GM21529 (cell line): ENCODE results near the gene RAB6B.

ENCODE experiments used
- ATAC-seq: cut with Tn5 transposase; IDR thresholded peaks from one replicate; pipeline ENCODE4 v1.9.1; 2021; ENCODE audit not compliant: unreplicated experiment

Gene RAB6B

DNA sequence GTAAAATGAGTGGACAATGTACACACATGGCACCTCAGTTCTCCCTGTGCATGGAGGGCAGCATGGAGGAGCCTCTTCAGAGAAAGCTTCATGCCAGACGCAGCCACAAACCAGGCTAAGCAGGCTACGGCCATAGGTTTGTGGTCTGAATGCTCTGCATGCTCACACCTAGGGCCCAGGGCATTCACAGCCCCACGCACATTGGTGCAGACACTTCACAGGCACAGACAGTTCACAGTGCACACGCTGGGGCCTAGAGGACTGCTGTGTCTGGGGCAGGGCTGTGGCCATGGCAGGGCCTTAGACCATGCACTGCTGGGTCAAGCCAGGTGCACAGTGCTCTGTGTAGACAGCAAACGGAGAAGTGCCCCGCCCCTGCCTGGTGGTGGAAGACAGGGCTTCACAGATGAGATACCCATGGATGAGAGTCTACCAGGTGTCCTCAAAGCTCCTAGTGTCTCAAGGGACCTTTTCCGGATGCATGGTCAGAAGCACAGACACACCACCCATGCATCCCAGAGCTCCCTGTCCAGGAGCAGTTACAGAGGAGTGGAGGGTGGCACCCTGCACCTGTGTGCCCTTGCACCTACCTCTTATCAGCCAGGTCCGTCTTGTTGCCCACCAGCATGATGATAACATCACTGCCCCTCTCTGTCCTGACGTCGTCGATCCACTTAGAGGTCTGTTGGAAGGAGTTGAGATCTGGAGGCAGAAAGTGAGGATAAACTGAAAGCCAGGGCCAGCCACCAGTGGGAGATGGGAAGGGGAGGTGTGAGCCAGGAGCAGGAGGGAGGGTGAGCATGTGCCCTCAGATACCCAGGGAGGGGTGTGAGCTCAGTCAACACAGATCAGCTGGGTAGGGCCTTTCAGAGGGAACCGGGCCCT lies 56.5 kb downstream of the RAB6B start:
- no peak for ATAC-seq

DNA sequence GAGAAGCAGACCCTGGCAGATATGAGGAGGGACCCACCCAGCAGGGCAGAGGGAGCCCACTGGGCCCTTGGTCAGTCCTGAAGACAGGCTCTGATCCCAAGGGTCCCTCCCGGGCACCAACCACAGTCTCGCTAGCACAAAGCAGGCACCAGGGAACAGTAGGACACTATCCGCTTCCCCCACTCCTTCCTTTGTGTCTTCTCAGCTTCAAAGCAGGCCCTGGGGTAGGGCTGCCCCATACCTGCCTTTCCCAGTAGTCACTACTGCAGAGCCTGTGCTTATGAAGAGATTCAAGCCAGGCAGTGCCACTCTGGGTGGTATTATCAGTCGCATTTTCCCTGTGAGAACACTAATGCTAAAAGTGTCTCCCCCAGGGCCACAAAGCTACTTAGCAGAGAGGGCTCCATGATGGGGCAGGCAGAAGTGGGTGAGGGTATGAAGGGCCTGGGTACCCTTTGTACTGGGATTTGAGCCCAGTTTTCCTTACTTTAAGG lies 57.3 kb downstream of the RAB6B start:
- ATAC-seq: no peak

DNA sequence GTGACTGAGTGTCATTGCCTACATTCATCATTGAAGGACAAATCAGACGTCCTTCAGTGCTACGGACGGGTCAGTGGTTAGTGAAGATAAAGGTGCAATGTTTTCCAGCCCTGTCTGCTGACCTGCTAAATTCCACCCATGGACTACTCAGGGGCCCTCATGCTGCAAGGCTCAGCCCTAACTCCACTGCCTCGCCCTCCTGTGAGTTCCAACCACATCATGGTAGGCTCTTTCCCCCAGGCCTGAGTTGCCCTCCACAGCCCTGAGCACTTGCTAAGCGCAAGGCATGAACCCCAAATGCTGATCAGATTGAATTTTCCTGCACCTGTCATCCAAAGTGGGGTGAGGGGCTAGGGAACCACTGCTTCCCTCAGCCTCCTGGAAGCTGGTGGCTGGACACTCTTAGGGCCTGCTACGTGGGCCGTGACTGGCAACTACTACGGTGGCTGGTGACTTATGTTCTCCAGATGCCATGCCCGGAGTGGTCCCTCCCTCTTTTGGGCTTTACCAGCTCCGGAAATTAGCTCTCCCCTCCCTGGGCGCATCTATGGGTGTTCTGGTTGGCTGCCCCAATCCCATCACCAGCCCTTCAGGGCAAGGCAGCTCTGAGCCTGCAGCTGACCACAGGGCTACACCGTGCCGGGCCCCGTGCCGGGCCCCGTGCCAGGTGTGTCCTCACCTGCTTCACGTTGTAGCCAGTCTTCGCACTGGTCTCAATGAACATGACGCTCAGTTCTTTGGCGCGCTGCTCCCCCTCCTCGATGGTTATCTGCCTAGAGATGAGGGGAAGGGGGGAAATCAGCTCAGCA lies 58.0 kb downstream of the RAB6B start:
- no peak for ATAC-seq

DNA sequence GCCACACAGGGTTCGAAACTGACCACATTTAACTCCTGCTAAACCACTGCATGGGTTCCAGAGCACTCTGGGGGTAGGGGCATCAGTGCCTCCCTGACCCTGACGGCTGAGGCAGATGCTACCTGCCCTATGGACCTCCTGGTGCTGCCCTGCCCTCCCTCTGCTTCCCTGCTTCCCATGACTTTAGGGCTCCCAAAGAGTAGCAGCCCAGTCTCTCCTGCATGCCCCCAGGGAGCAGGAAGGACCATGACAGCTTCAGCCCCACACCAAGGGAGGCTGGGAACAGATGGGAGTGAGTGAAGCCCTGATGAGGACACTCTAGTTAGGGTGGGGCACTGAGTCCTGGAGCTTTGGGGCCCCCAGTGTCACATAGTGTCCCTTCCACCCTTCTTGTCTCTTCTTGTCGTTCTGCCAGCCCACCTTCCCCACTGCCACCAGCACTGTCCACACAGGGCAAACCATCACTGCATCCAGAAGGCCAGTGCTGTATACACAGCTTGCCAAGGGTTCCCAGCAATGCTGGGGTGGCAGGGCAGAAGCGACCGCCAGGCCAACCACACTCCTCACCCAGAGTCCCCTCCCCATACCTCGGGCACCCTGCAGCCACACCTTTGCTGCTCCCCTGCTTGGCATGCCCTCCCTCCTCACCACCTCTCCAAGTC lies 59.1 kb downstream of the RAB6B start:
- no peak for ATAC-seq

DNA sequence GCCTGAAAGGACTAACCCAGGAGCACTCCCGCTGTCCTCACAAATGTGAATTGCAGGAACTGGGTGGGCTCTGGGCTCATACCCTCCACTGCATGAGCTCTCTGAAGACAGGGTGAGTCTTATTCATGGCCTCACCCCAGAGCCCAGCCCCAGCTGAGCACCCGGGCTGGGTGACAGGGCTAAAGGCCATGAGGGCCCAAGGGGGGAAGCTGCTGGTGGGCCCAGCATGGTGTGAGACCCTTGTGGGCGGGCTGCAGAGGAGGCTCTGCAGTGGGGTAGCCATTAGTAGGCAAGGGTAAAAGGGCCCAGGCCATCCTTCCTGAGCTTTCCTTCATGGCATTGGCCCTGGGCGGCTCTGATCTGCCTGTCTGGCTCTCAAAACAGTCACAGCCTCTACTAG lies 59.7 kb downstream of the RAB6B start:
- no peak for ATAC-seq

DNA sequence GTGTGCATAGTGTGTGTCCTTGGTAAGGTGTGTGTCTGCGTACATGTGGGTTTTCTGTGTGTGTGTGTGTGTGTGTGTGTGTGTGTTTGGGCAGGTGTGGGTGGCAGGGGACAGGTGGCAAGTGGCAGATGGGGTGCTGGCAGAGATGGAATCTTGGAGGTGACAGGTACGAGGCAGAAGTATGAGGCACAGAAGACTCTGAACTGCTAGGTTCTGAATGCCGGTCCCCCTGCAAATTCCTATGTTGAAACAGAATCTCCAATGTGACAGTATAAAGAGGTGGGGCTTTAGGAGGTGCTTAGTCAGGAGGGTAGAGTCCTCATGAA lies 60.3 kb downstream of the RAB6B start:
- no peak for ATAC-seq

DNA sequence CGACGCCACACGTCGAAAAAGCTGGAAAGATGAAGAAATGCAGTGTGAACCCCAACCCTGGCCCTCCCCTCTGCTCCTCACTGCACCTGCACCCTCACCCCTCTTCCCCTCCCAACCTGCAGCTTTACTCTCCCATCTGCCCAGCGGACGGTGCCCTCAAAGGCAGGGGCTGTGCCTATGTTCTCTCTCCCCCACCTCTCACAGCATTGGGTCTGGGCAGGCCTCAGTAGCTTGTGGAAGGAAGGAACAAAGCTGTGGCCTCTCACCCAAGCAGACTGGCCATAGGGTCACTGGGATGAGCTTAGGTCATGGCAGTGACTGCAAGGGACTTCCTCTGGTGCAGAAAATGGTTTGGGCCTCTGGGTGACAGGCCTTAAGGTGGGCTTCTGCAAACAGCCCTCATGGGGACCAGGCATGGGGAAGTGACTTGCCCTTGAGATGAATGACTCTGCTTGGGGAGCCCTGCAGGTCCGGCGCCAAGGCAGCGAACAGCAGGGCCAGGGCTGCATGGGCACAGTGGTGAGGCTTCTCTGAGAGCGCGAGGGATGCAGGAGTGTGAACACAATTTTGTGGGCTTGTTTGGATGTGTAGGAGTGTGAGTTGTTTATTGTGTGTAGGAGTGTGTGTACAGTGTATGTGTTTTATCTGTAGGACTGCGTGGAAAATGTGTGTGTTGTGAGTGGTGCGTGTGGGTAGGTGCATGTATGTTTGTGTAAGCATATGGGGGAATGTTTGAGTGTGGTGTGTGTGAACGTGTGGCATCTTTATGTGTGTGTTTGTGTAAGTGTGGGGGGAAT lies 60.9 kb downstream of the RAB6B start:
- no peak for ATAC-seq

DNA sequence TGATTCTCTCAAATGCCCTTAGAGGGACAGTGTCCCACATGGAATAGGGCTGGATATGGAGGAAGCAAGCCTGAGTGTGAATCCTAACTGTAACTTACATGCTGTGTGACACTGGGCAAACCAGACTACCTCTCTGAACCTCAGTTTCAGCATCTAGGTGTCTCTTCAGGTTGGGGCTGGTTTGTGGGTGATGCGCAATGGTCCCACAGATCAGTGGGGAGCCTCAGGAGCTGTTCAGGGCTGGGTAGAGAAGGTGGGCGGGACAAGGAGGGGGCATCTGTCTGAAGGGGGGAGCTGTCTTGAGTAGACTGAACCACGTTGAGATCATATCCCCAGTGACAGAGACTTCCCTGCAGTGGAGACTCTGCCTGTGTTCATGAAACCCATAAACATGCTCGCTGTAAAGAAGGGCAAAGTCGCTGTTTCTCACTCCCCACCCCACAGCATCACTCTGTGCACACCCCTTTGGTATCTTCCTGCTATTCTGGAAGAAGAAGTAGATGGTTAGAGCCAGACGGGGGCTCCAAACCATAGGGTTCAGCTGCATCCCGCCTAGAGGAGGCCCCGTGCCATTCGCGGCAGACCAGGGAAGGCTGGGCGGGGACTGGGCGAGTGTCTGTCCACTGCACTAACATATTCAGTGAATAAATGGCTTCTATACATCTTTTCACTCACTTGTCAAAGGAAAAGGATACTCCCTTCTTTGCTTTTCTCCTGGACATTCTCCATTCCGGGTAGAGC lies 61.6 kb downstream of the RAB6B start:
- ATAC-seq: no peak

DNA sequence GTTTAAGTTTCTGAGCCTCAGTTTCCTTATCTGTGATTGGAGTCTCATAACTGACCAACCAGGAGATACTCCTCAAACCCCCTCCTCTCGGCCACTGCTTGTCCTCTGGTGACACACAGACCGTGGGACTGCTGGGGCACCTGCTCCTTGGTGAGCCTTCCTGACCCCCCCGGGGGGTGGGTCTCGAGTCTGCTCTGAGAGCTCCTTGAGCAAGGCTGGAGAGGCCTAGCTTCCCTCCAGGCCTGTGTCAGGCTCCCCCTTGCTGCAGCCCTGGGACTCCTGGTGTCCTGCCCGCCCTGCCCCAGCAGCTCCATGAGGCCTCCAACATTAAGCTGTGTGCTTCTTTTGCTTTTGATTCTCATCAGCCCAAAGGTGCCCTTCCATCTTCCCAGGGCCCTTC lies 62.4 kb downstream of the RAB6B start:
- ATAC-seq: no peak

DNA sequence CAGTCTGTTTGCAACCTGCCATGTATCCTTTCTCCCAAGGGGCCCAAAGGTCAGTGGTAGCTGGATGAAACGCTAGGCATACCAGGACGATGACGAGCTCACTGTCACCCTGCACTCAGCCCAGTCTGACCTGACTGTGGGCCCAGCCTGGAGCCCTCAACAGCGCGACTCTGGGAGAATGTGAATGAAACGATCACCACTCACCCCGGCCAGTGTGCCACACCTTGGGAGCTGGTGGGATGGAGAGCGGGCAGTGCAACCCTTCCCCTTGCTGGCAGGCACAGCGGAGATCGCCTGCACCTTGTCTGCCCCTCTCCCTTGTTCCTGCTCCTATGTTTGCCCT lies 62.9 kb downstream of the RAB6B start:
- ATAC-seq: no peak

DNA sequence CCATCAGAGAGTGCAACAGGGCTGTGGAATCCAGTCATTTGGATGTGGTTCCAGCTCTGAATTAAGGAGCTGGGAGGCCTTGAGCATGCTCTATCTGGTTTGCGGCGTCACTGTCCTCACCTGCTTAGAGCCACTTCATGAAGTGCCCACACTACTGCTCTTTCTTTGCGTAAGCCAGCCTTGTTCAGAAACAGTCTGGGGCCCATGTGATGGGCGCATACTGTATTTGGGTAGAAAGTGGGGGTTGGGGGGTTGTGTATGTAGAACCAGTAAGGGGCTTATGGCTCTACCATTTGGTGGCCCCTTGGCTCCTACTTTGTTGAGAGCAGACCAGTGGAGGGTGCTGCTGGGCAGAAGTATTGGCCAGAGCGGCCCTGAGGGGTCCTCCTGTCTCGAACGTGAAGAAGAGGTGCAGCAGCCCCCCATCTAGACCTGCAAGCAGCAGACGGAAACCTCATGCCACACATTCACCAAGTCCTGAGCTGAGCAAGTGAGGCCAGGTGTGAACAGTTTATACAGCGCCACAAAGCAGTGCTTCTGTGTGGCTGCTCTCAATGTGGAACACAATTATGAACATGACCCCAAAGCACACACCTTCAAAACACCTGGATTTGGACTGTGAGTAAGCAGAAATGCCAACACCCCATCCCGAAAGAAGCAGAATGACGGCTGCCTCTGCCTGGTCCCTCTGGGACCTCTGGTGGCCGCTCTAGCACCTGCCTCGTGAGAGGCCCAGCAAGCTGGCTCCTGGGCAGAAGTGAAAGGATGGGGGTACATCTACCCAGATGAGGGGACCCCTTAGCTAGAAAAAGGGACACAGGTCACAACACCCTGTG lies 63.5 kb downstream of the RAB6B start:
- no peak for ATAC-seq

DNA sequence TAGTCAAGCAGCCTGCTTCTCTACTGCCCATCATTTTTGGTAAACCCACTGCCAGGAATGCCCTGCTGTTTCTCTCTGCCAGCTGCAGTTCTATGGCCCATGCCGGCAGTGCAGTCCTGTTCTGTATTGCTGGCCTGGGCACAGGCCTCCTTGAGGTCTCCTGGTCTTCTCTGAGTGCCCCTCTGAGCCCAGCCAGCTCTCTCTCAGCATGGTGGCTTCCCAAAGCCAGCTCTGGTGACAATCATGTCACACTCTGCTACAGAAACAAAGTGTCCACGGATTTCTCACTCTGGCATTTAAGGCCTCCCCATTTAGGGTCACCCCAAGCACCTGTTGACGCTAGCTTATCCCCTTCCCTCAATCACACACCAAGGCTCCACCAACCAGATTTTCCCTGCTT lies 65.6 kb downstream of the RAB6B start:
- no peak for ATAC-seq

DNA sequence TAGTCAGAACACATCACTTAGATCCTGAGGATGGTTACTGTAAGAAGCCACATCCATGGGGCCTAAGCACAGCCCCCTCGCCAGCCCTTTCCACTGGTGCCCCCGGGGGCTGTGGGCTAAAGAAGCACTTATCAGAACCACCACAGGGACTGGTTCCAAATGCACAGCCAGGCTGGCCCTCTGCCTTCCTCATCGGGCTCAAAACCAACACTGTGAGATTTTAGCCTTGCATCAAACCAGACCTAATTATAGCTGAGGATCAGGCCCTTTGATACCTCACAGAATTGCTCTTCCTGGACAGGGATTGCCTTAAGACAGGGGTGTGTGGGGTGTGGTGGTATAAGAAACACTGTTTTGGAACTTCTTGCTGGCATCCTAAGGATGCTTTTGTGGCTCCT lies 66.4 kb downstream of the RAB6B start:
- no peak for ATAC-seq

DNA sequence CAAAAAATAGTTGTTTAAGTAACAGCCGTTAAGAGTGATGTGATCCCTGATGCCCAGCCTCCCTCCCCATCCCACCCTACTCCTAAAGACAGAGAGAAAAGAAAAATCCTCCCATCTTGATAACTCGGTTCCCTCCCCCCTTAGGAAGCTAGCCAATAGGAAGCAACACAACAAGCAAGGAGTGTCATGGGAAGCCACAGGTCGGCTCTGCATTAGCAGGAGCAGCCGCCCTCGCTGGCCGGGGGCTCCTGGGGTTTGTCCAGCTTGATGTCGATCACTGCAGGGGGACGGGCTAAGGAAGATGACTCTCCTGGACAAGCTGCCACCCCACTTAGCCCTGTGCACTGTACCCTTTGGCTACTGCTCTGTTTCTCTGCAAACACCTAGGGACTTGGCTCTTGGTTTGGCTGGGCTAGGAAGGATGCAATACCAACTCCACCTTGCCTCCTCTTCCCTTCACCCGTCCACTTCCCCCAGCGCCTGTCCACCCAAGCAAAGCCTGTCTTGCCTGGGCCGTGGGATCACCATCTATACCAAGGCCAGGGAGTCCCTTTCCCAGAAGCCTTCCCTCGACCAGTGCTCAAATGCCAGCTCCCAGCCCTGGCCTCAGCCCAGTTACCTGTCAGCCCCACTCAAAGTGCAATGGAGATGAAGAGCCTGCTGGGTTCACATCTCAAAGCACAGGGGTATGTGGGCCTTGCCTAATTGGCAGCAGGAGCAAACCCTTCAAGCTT lies 66.9 kb downstream of the RAB6B start:
- no peak for ATAC-seq

DNA sequence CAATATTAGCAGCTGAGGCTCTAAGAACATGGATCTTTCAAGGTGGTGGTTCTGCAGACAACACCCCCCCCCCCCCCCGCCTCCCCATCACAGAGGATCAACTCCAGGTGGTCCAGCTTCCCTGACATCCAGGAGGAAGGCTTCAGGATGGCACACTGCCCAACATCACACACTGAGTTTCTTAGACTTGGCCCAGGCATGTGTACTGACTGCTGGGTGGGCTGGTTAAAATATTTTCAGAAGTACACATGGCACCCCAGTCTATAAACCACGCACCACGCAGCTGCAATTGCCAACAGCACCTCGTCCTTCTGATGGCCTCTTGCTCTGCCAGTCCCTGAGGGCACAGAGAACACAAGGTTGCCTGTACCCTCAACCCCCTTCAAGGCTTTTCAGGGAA lies 68.0 kb downstream of the RAB6B start:
- no peak for ATAC-seq

DNA sequence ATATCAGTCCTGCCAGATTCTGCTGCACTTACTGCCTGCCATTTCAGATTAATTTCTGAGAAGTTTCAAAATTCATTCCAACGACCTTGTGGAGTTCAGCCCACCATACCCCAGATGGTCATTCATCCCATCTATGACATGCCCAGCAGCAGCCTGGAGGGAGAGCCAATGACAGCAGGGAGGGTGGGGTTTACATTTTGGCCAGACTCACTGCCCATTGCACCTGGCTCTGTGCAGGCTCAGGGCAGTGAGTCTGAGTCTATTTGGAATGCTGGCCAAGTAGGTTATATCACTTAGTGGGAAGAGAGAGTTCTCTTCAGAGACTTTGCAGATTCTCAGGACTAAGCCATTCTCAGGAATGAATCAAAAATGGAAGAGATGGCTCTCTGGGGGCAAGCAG lies 68.5 kb downstream of the RAB6B start:
- ATAC-seq: no peak

DNA sequence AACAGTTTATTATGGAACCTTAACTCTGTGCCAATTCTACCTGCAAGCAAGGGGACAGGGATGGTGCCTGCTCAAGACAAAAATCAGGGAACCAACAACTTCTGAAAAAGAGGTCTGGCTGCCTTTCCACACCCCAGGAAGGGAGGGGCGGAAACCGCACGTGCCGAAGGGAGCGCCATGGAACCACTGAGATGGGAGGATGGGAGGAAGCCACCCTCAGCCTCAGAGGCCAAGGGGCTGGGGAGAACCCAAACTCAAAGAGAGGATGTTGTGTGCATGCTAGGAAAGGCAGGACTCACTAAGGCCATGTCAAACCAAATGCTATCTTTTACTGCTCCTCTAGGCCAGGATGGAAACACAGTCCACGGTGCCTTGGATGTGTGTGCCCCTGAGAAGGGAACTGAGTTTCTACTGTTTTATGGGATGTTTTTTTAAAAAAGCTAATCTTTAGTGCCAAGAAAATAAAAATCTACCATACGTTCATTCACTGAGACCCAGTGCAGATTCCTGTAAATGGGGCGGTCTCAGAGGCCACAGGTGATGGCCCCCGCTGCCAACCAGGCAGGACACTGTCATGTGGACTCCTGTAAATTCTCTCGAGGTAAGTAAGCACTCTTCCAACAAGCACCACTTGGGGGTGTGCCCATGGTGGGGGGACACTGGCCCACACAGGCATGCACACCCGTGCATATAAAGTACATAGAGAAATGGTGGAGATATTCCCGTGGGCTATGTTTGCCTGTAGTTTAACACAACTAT lies 69.5 kb downstream of the RAB6B start:
- no peak for ATAC-seq

DNA sequence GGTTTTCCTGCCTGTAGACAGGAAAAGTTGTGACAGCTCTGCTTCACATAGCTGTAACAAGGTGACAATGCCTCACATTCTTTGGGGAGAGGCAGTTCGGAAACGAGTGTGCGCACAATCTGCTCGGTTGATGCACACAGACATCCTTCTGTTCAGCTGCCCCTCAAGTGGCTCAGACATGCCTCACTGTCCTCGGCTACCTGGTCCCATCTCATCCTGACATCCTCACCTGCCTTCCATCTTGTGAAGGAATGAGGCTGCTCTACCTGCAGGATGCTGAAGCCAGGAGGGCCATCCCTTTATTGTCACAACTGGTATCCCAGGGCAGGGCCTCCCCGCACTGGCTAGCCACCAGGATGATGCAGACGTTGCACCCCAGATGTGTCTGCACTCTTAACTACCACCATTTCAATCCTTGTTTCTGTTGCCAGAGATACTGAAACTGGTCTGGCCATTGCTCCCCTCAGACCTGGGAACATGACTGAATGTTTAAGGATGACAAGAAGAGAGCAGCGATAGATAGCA lies 70.7 kb downstream of the RAB6B start:
- ATAC-seq: no peak
